ENCODE results near the gene SCN2B.

Gene SCN2B

DNA sequence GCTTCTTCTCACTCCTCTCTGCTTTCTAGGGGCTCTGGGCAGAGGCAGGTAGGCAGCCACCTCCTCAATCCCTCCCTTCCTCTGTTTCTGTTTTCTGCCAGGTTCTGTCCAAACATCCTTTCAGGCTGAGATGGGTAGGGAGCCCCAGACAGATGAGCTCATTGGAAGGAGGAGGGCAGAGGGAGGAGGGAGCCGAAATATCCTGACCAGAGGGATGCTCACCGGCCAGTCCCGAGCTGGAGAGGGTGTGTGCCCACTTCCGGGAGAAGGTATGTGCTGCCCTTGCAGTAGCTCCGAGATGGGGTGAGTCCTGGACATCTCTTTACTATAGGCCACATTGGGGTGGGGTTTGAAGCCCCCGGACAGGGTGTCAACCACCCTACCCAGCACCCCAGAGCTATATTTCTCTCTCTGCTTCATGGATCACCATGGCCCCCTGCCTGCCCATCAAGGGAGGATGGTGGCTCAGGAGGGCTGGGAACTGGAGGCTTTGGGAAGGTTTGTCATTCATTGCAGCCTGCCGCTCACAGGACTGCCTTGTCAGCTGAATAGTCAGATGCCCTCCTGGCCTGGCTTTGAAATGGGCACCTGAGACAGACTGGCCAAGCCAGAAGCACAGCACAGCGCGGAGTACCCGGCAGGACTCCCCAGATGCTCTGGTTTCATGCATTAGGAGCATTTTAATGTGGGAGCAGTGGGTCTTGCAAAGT is 19.1 kb downstream of the SCN2B start:
- no peak for DNase-seq (ENCODE audit: low read depth, low spot score)
- POLR2A ChIA-PET, result no interaction called here
- TF ChIP-seq CTCF (IDR thresholded peaks at IDR 0.05; ENCODE audit: insufficient read depth, low read length, missing control alignments), result no peak
- no peak overlapping the region for H3K4me3 ChIP-seq (ENCODE audit: low read depth, low read length)
- CTCF ChIA-PET, result interaction anchor here (1.2 to 2.9 kb wide), 3 partner anchors 14 to 196 kb away, joined by 3 to 31 read pairs (median 3); no protein-coding TSS in a partner anchor

DNA sequence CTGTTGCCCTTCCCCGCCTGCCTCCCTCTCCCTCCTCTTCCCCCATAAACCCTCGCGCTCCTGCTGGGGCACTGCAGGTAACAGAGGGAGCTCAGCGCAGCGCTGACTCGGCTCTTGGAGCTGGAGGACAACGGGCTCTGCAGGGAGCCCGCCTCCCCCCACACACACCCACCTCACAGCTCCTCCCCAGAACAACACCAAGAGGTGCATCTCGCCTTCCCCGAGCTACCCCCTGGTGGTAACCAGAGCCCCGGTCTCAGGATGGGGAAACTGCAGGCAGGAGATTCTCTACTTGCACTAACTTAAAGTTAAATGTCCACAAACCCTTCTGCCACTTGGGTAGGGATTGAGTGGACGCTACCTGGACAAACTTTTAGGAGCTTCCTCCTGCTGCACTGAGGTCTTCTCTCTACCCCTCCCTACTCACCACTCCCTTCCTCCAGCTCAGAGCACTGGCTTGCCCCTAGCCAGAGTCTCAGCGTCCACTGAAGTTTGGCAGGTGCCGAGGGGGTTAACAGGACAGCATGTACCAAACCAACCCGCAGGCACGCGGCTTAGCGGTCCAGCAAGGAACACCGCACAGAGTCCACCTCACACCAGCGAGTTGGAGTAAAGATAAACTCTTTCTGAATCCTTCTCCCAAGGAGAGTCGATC is 19.8 kb downstream of the SCN2B start:
- CTCF ChIA-PET, result interaction anchor here (1.2 to 2.9 kb wide), 3 partner anchors 14 to 197 kb away, joined by 3 to 31 read pairs (median 3); no protein-coding TSS in a partner anchor
- no peak for TF ChIP-seq CTCF (IDR thresholded peaks at IDR 0.05; ENCODE audit: insufficient read depth, low read length, missing control alignments)
- DNase-seq (ENCODE audit: low read depth, low spot score), result no peak
- POLR2A ChIA-PET, result no interaction called here
- no peak overlapping the region for H3K4me3 ChIP-seq (ENCODE audit: low read depth, low read length)

DNA sequence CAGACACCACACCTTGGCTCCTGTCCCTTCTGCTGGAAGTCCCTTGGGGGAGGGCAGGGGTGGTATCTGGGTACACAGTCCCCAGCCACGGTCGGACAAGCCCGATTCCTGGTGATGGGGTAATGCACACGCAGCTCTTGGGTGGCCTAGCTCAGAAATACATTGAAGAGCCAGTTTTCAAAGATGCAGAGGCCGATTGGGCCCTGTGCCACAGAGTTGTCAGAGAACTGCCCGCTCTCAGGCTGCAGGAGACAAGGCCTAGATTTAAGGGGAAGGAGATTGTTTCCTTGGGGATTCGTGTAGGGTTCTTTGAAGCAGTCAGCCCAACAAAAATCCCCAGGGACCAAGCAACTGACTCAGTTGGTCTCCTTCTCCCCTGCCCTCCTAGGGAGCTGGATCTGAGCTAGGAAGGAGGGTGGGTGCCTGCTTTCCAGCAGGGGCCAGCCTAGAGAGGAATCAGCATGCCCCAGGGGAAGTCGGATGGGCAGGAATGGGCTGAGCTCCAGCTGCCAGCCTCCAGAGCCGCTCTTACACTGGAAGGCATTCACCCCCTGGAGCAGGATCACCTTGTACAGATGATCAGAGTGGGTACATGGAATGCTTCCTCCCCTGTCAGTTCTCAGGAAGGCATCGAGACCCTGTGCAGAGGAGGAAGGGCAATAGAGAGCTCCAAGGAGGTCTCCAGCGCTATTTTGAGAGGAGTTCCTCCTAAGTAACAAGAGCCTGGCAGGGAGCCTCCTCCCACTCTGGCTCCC is 20.5 kb downstream of the SCN2B start:
- no peak for TF ChIP-seq CTCF (IDR thresholded peaks at IDR 0.05; ENCODE audit: insufficient read depth, low read length, missing control alignments)
- H3K4me3 ChIP-seq (ENCODE audit: low read depth, low read length), result no peak overlapping the region
- CTCF ChIA-PET, result interaction anchor here (1.1 to 2.9 kb wide), 4 partner anchors 15 to 332 kb away, joined by 3 to 31 read pairs (median 4); no protein-coding TSS in a partner anchor
- POLR2A ChIA-PET, result no interaction called here
- DNase-seq (ENCODE audit: low read depth, low spot score), result no peak

- TF ChIP-seq CTCF (IDR thresholded peaks at IDR 0.05; ENCODE audit: insufficient read depth, low read length, missing control alignments), result no peak
- H3K4me3 ChIP-seq (ENCODE audit: low read depth, low read length), result no peak overlapping the region
- CTCF ChIA-PET, result interaction anchor here (0.8 to 2.9 kb wide), 3 partner anchors 16 to 334 kb away, joined by 3 to 31 read pairs (median 4); no protein-coding TSS in a partner anchor
- POLR2A ChIA-PET, result no interaction called here
- no peak for DNase-seq (ENCODE audit: low read depth, low spot score)
Observed at GRCh38 chr11:118154641-118155040, 21.8 kb downstream of the SCN2B start.

- no peak for TF ChIP-seq CTCF (IDR thresholded peaks at IDR 0.05; ENCODE audit: insufficient read depth, low read length, missing control alignments)
- ChIA-PET POLR2A (no interaction called here), CTCF (interaction anchor here (2.4 kb wide), 1 partner anchor 17 kb away, joined by 19 read pairs; no protein-coding TSS in a partner anchor)
- no peak for DNase-seq (ENCODE audit: low read depth, low spot score)
- H3K4me3 ChIP-seq (ENCODE audit: low read depth, low read length), result no peak overlapping the region
Observed at GRCh38 chr11:118153976-118154375, 22.5 kb downstream of the SCN2B start.

- no peak overlapping the region for H3K4me3 ChIP-seq (ENCODE audit: low read depth, low read length)
- TF ChIP-seq CTCF (IDR thresholded peaks at IDR 0.05; ENCODE audit: insufficient read depth, low read length, missing control alignments), result no peak
- no peak for DNase-seq (ENCODE audit: low read depth, low spot score)
- POLR2A ChIA-PET, result no interaction called here
- CTCF ChIA-PET, result interaction anchor here (2.4 kb wide), 1 partner anchor 17 kb away, joined by 19 read pairs; no protein-coding TSS in a partner anchor
Observed at GRCh38 chr11:118153516-118153915, 22.9 kb downstream of the SCN2B start.

Measured in AG04449 (cell line).